ENCODE results near the gene EPHB2. TPM values are rescaled to one million over a fixed set of nuclear protein-coding genes. Genes with fewer than 3 reads are reported as not detected.

EPHB2 gene
- total RNA-seq, 6 experiments from 2014 or later, result 0.24 to 1.8 (median 0.62) TPM

GRCh38 chr1:22736501-22737080, 26.0 kb downstream of the EPHB2 start:
- intact Hi-C loops (cut with DNase I), result no loop called here
- H3K9me3 ChIP-seq, result no peaks in the 10 kb centered on the region
- H3K4me1 ChIP-seq, result no peaks in the 10 kb centered on the region
- no peaks in the 10 kb centered on the region for H3K36me3 ChIP-seq
- peaks cover 0 to 5% of the 10 kb centered on the region in 2 donors for H3K27me3 ChIP-seq
- no peak overlapping the region for H3K27ac ChIP-seq
- TF ChIP-seq POLR2A (IDR thresholded peaks at IDR 0.05) (no peak), CTCF (IDR thresholded peaks at IDR 0.05) (no peak)
- ATAC-seq (no peak), DNase-seq (no peak)
- 100% methylated on average over 2 of the region's 23 CpGs for WGBS (ENCODE audit: insufficient coverage, low coverage, low lambda C conversion rate, missing lambda C conversion rate)
- no peak overlapping the region for H3K4me3 ChIP-seq

- no peak for ATAC-seq
- DNase-seq, result no peak
- intact Hi-C loops (cut with DNase I), result no loop called here
- no peaks in the 10 kb centered on the region for H3K9me3 ChIP-seq
- WGBS (ENCODE audit: insufficient coverage, low coverage, low lambda C conversion rate, missing lambda C conversion rate), result 80% methylated on average over 2 of the region's 2 CpGs
- TF ChIP-seq POLR2A (IDR thresholded peaks at IDR 0.05) (no peak), CTCF (IDR thresholded peaks at IDR 0.05) (no peak)
- H3K36me3 ChIP-seq, result no peaks in the 10 kb centered on the region
- H3K4me3 ChIP-seq, result no peak overlapping the region
- H3K27ac ChIP-seq, result no peak overlapping the region
- H3K27me3 ChIP-seq, result peaks cover 0 to 5% of the 10 kb centered on the region in 2 donors
- H3K4me1 ChIP-seq, result no peaks in the 10 kb centered on the region
Measured at GRCh38 chr1:22737374-22738068, 26.9 kb downstream of the EPHB2 start.

GRCh38 chr1:22738069-22738435, 27.4 kb downstream of the EPHB2 start:
- no peaks in the 10 kb centered on the region for H3K9me3 ChIP-seq
- no peaks in the 10 kb centered on the region for H3K36me3 ChIP-seq
- peaks cover 0 to 5% of the 10 kb centered on the region in 2 donors for H3K27me3 ChIP-seq
- TF ChIP-seq POLR2A (IDR thresholded peaks at IDR 0.05) (no peak), CTCF (IDR thresholded peaks at IDR 0.05) (no peak)
- ATAC-seq, result no peak
- intact Hi-C loops (cut with DNase I), result no loop called here
- no peak overlapping the region for H3K27ac ChIP-seq
- no peaks in the 10 kb centered on the region for H3K4me1 ChIP-seq
- WGBS (ENCODE audit: insufficient coverage, low coverage, low lambda C conversion rate, missing lambda C conversion rate), result 100% methylated on average over 1 of the region's 1 CpG
- DNase-seq, result no peak
- no peak overlapping the region for H3K4me3 ChIP-seq

GRCh38 chr1:22738522-22738921, 27.9 kb downstream of the EPHB2 start:
- Histone ChIP-seq H3K27ac (no peak overlapping the region), H3K36me3 (no peaks in the 10 kb centered on the region), H3K9me3 (no peaks in the 10 kb centered on the region), H3K4me3 (no peak overlapping the region), H3K27me3 (peaks cover 0 to 5% of the 10 kb centered on the region in 2 donors), H3K4me1 (no peaks in the 10 kb centered on the region)
- intact Hi-C loops (cut with DNase I), result no loop called here
- DNase-seq (no peak), ATAC-seq (no peak)
- 86% methylated on average over 2 of the region's 4 CpGs for WGBS (ENCODE audit: insufficient coverage, low coverage, low lambda C conversion rate, missing lambda C conversion rate)
- TF ChIP-seq CTCF (IDR thresholded peaks at IDR 0.05), result no peak
- no peak for TF ChIP-seq POLR2A (IDR thresholded peaks at IDR 0.05)
